SK-N-SH (cell line): ENCODE data around the gene APBB2.

ENCODE experiments used
- CTCF ChIP-seq: fragments of 200-600 bp; sonication (generic); IDR thresholded peaks from 2 replicates; pipeline ENCODE4 v1.6.1; 2017; ENCODE audit warnings: antibody characterized with exemption, mild to moderate bottlenecking, moderate library complexity
- EP300 ChIP-seq, 2 experiments: IDR thresholded peaks; 2 replicates each; pipeline versions ENCODE4 v1.4.0 to v1.6.1; 2012; ENCODE audit warnings: borderline replicate concordance in 1 of 2, low read depth in 1 of 2, low read length in 1 of 2
- FOXM1 ChIP-seq: IDR thresholded peaks from 2 replicates; pipeline ENCODE4 v1.4.0; 2012; ENCODE audit warnings: low read depth, mild to moderate bottlenecking
- MAX ChIP-seq: IDR thresholded peaks from 2 replicates; pipeline ENCODE4 v1.4.0; 2012; ENCODE audit warnings: low read depth
- RCOR1 ChIP-seq: fragments of 150-350 bp; IDR thresholded peaks from 2 replicates; pipeline ENCODE4 v1.6.1; 2017; ENCODE audit warnings: antibody characterized with exemption, low read length
- TAF1 ChIP-seq: IDR thresholded peaks from 2 replicates; pipeline ENCODE4 v1.6.1; 2012; ENCODE audit warnings: low read depth, mild to moderate bottlenecking, low read length, moderate library complexity, borderline replicate concordance
- TCF12 ChIP-seq: IDR thresholded peaks from 2 replicates; pipeline ENCODE4 v1.4.0; 2012
- YY1 ChIP-seq: IDR thresholded peaks from 2 replicates; pipeline ENCODE4 v1.4.0; 2012; ENCODE audit warnings: low read depth, mild to moderate bottlenecking

GRCh38 chr4:41121906-41122305 is 92.4 kb downstream of the APBB2 start:
- TF ChIP-seq EP300 (IDR thresholded peaks at IDR 0.05; ENCODE audit: borderline replicate concordance in 1 of 2, low read depth in 1 of 2, low read length in 1 of 2) (no peak), MAX (no peak), FOXM1 (no peak), YY1 (no peak), CTCF (no peak), TCF12 (no peak), TAF1 (no peak), RCOR1 (no peak)
